ENCODE data around the gene EVA1B. TPM values are rescaled to one million over a fixed set of nuclear protein-coding genes. Genes with fewer than 3 reads are reported as not detected.

EVA1B gene
- total RNA-seq, 4 donors from 2014 or later, result 20.9 to 122 (median 62.4) TPM

DNA sequence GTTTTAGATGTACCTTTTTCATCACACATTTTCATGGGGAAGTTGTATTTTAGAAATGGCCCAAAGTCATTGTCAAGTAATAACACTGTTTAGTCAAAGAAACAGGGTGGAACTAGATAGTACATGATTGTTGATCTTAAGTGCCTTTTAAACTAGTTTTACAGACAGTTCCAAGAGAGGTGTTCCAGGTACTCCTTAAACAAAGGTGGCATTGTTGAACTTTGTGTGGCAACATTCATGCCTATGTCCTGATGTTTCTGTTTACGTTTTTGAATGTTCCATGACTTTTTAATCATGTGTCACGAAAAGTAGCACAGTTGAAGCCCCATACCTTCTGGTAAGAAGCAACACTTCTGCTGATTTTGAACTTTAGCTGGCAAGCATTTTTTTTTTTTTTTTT, 26.4 kb downstream of the EVA1B start:
- H3K27me3 ChIP-seq, result no peaks in the 10 kb centered on the region

DNA sequence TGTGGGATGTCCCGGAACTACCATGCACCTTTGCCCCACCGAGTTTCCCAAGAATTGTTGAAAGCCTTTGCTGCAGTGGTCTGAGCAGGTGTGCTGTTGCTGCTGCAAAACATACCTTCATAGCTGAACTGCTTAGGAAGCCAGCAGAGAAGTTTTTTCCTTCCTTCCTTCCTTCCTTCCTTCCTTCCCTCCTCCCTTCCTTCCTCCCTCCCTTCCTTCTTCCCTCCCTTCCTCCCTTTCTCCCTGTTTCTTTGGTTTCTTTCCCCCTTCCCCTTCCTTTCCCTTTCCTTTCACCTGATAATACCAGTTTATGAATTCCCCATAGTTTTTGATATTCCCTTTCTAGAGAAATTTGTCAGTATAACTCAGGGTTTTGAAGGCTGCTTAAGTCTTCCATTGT, 28.1 kb downstream of the EVA1B start:
- intact Hi-C loops (cut with DNase I; ENCODE audit: low total_unique reads), result no loop called here
- TF ChIP-seq, protein P1, sequence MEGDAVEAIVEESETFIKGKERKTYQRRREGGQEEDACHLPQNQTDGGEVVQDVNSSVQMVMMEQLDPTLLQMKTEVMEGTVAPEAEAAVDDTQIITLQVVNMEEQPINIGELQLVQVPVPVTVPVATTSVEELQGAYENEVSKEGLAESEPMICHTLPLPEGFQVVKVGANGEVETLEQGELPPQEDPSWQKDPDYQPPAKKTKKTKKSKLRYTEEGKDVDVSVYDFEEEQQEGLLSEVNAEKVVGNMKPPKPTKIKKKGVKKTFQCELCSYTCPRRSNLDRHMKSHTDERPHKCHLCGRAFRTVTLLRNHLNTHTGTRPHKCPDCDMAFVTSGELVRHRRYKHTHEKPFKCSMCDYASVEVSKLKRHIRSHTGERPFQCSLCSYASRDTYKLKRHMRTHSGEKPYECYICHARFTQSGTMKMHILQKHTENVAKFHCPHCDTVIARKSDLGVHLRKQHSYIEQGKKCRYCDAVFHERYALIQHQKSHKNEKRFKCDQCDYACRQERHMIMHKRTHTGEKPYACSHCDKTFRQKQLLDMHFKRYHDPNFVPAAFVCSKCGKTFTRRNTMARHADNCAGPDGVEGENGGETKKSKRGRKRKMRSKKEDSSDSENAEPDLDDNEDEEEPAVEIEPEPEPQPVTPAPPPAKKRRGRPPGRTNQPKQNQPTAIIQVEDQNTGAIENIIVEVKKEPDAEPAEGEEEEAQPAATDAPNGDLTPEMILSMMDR (IDR thresholded peaks at IDR 0.05), result no peak
- no peak for TF ChIP-seq POLR2A (IDR thresholded peaks at IDR 0.05)
- no peaks in the 10 kb centered on the region for H3K27me3 ChIP-seq
- no peak for DNase-seq
- no peaks in the 10 kb centered on the region for H3K9me3 ChIP-seq
- no peaks in the 10 kb centered on the region for H3K36me3 ChIP-seq
- no peak overlapping the region for H3K27ac ChIP-seq
- no peak overlapping the region for H3K4me3 ChIP-seq
- H3K4me1 ChIP-seq, result peaks cover 0 to 6% of the 10 kb centered on the region in 2 donors

More for the DNA sequence above, 26.4 kb downstream of the EVA1B start:
- H3K4me1 ChIP-seq, result peaks cover 0 to 6% of the 10 kb centered on the region in 2 donors
- H3K27ac ChIP-seq, result no peak overlapping the region
- H3K4me3 ChIP-seq, result no peak overlapping the region
- H3K9me3 ChIP-seq, result no peaks in the 10 kb centered on the region
- TF ChIP-seq, protein P1 (IDR thresholded peaks at IDR 0.05), result no peak
- TF ChIP-seq POLR2A (IDR thresholded peaks at IDR 0.05), result no peak
- intact Hi-C loops (cut with DNase I; ENCODE audit: low total_unique reads), result no loop called here
- no peaks in the 10 kb centered on the region for H3K36me3 ChIP-seq
- DNase-seq, result no peak

DNA sequence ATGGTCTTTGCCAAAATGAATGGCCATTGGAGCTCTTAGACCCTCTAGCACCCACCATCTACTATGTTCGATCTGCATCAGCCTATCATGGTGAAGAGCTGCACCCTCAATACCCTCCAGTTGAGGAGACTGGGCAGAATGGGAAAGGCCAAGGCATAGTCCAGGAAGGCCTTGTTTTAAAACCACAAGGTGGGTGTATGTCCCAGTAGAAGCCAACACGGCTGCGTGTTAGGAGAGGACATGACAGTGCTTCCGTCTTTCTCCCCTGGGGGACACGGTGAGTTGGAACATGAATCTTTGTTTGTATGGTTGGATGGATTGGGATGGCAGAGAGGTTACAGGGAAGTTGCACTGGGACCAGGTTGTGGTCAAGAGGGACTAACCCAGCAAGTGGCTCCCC, 35.9 kb downstream of the EVA1B start:
- Histone ChIP-seq H3K9me3 (no peaks in the 10 kb centered on the region), H3K4me3 (no peak overlapping the region), H3K36me3 (no peaks in the 10 kb centered on the region), H3K4me1 (no peaks in the 10 kb centered on the region), H3K27ac (no peak overlapping the region), H3K27me3 (no peaks in the 10 kb centered on the region)
- no peak for TF ChIP-seq POLR2A (IDR thresholded peaks at IDR 0.05)
- TF ChIP-seq, protein P1 (IDR thresholded peaks at IDR 0.05), result no peak
- no peak for DNase-seq
- intact Hi-C loops (cut with DNase I; ENCODE audit: low total_unique reads), result loop anchor here (10.0 kb wide), 2 partner anchors 53 to 133 kb away; partner anchors contain the start of gene MAP7D1

DNA sequence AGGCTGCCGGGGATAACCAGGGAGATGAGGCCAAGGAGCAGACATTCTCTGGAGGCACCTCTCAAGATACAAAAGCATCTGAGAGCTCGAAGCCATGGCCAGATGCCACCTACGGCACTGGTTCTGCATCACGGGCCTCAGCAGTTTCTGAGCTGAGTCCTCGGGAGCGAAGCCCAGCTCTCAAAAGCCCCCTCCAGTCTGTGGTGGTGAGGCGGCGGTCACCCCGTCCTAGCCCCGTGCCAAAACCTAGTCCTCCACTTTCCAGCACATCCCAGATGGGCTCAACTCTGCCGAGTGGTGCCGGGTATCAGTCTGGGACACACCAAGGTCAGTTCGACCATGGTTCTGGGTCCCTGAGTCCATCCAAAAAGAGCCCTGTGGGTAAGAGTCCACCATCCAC, 36.6 kb downstream of the EVA1B start:
- Histone ChIP-seq H3K4me1 (no peaks in the 10 kb centered on the region), H3K9me3 (no peaks in the 10 kb centered on the region), H3K27me3 (no peaks in the 10 kb centered on the region), H3K36me3 (no peaks in the 10 kb centered on the region), H3K27ac (no peak overlapping the region), H3K4me3 (no peak overlapping the region)
- DNase-seq, result no peak
- TF ChIP-seq, protein P1 (IDR thresholded peaks at IDR 0.05), result no peak
- TF ChIP-seq POLR2A (IDR thresholded peaks at IDR 0.05), result no peak
- intact Hi-C loops (cut with DNase I; ENCODE audit: low total_unique reads), result loop anchor here (10.0 kb wide), 2 partner anchors 52 to 132 kb away; partner anchors contain the start of gene MAP7D1

DNA sequence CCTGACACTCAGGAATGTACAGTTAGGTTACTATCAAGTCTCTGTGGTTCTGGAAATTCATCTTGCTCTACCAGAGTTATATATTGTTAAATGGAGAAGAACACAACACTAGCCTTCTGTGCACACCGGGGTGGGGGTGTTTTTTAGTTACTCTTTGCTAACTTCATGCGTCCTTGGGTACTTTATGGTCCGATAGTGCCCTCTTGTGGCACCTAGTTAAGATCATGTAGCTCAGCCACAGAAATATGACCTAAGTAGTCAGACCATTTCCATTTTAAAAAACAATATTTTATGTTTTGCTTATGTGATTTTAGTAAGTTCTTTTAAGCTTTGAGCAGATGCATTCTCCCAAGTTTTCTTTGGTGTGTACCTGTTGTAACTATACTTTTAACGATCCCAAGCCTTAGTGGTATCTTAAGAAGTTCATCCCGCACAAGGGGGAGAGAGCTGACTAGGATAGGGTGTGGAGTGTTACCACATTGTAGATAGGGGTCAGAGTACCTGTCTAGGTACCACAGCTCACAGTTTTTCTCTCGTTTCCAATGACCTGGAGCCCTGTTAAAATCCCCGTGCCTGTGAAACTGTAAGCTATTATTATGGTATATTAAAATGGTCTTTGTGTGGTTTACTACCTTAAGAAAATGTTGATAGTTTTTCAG, 37.9 kb downstream of the EVA1B start:
- H3K27me3 ChIP-seq, result no peaks in the 10 kb centered on the region
- intact Hi-C loops (cut with DNase I; ENCODE audit: low total_unique reads), result loop anchor here (10.0 kb wide), 2 partner anchors 51 to 131 kb away; partner anchors contain the start of gene MAP7D1
- H3K36me3 ChIP-seq, result no peaks in the 10 kb centered on the region
- no peak overlapping the region for H3K4me3 ChIP-seq
- no peak for TF ChIP-seq POLR2A (IDR thresholded peaks at IDR 0.05)
- TF ChIP-seq, protein P1 (IDR thresholded peaks at IDR 0.05), result peak; percentile 73 to 82 (median 78)
- peak overlapping the region in 1 of 2 donors; percentile 19 for H3K27ac ChIP-seq
- H3K9me3 ChIP-seq, result no peaks in the 10 kb centered on the region
- H3K4me1 ChIP-seq, result no peaks in the 10 kb centered on the region
- DNase-seq, result peak; percentile 49 to 80

All from uterus (tissue), 4 donors.